ENCODE results near the gene GABARAP.

- TF ChIP-seq CTCF (IDR thresholded peaks at IDR 0.05) (no peak), POLR2A (IDR thresholded peaks at IDR 0.05) (no peak)
Observed at GRCh38 chr17:7223375-7223774, 18.9 kb downstream of the GABARAP start.
